Smooth muscle cell of the brain vasculature (primary cell): ENCODE measurements around the gene SYCP2.

Source experiments
- DNase-seq: peaks from one replicate; pipeline ENCODE4 v3.0.0-alpha.2; 2012; ENCODE audit warnings: low read depth, low spot score

The SYCP2 gene

GRCh38 chr20:59822291-59823029 is 111.0 kb downstream of the SYCP2 start:
- DNase-seq, result no peak

GRCh38 chr20:59821788-59822187 is 111.6 kb downstream of the SYCP2 start:
- DNase-seq, result no peak

- DNase-seq, result no peak
These were observed 112.2 kb downstream of the SYCP2 start for GRCh38 chr20:59821201-59821600.

GRCh38 chr20:59820204-59821041 is 113.0 kb downstream of the SYCP2 start:
- no peak for DNase-seq

- no peak for DNase-seq
These were observed 113.8 kb downstream of the SYCP2 start for GRCh38 chr20:59819496-59820203.

GRCh38 chr20:59818911-59819310 is 114.5 kb downstream of the SYCP2 start:
- DNase-seq, result no peak

GRCh38 chr20:59817846-59818615 is 115.4 kb downstream of the SYCP2 start:
- no peak for DNase-seq

- no peak for DNase-seq
These were observed 116.0 kb downstream of the SYCP2 start for GRCh38 chr20:59817406-59817805.

GRCh38 chr20:59816146-59816738 is 117.2 kb downstream of the SYCP2 start:
- DNase-seq, result no peak

- no peak for DNase-seq
These were observed 118.5 kb downstream of the SYCP2 start for GRCh38 chr20:59814840-59815340.

- DNase-seq, result no peak
These were observed 119.2 kb downstream of the SYCP2 start for GRCh38 chr20:59813948-59814839.
